ENCODE measurements around the gene POFUT1.

Gene POFUT1

DNA sequence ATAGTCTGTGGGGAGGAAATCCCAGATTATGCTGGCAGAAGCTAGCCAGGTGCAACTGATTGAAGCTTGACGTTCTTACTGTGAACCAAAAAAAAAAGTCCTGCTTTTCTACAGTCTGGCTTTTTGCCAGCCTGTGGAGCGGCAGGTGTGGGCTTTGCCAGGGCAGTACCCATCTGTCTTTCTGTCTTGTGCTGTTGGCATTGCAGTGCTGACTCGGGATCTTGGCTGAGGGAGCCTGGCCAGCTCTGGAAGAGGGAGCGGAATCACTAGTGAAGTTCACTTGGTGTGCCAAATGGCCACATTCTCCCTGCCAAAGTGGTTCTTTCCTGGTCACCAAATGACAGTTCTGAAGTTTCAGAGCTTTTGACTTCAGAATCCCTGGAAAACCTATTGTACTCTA is 74.8 kb downstream of the POFUT1 start:
- no peak for DNase-seq

DNA sequence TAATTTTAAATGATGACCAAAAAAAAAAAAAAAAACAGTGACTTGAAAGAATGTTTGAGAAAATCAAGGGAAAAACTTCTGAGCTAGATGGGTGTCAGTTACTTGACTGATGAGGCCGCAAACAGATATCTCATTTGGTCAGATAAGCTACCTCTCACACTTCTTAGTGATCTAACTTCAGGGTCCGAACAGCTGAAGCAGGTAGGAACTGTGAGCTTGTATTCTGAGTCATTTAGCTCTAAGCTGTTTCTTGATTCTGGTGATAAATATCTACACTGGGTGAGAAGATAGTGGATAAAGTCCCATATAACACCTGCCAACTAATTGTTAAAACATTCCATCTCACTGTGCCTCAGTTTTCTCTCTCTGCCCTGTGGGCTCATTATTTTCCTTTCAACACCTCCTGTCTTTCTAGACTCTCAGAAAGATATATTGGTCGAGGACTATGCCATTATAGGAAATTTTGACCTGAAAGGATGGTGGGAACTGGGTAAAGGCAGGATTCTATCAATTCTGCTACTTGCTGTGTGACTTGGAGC is 77.5 kb downstream of the POFUT1 start:
- DNase-seq, result no peak

DNA sequence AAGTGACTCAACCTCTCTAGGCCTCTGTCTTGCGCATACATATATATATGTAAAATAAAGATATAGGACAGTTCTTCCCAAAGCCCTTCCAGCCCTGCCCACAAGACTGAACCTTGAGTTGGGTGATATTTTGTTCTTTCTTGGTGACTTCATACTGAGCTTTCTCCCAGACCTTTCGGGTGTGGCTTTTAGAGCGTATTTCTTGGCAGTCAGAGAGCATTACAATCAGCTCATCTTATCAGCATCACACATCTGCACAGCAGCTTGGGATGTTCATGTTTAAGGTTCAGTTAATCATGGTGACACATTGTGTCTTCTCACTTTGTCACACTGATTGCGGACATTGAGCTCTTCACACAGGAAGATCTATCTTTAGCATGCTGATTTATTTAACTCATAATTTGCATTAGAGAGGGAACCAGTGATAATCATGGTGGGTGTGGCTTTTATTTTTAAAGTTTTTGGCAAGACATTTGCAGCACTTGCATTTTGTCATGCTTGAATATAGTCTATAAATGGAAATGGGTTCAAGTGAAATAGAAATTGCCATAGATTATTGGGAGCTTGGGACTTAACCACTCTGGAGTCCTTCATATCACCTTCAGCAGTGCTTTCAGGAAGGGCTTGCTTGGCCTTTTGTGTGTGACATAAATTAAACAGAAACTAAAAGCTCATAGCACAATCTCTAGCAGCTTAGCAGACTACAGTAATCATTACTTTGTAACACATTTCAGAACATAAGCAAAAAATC is 78.1 kb downstream of the POFUT1 start:
- DNase-seq, result peak in 1 of 3 donors; percentile 16

DNA sequence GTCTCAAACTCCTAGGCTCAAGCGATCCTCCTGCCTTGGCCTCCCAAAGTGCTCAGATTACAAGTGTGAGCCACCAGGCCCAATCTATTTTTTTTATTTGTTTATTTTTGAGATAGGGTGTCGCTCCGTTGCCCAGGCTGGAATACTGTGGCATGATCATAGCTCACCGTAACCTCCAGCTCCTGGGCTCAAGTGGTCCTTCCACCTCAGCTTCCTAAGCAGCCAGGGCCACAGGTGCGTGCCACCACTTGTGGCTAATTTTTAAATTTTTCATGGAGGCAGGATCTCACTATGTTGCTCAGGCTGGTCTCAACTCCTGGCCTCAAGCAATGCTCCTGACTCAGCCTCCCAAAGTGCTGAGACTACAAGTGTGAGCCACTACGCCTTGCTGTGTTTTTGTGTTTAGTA is 79.6 kb downstream of the POFUT1 start:
- DNase-seq, result no peak
